CD14-positive monocyte (primary cell): ENCODE data around the gene CAMK1D. TPM values are rescaled to one million over a fixed set of nuclear protein-coding genes. Genes with fewer than 3 reads are reported as not detected.

Experiments
- DNase-seq, 3 donors: peaks; one replicate each; pipeline ENCODE4 v3.0.0-alpha.2; 2011 to 2022
- H2AFZ ChIP-seq: 2 replicates; pipeline ENCODE4 v1.6.0; 2012; ENCODE audit warnings: mild to moderate bottlenecking, low read depth, low read length, inconsistent platforms; ENCODE audit not compliant: insufficient read depth, poor library complexity, severe bottlenecking
- H3K27ac ChIP-seq, 2 donors: 1 replicate in 1 of 2; 2 replicates in 1 of 2; pipeline ENCODE4 v1.5.1; 2012 to 2013; ENCODE audit warnings: low read length in 2 of 2, control low read depth in 1 of 2, inconsistent platforms in 1 of 2, low read depth in 1 of 2, mild to moderate bottlenecking in 1 of 2
- H3K27me3 ChIP-seq, 2 donors: one replicate each; pipeline versions ENCODE4 v1.6.0 to v1.6.1; 2011 to 2013; ENCODE audit warnings: low read length in 2 of 2; ENCODE audit not compliant: control insufficient read depth in 2 of 2, insufficient read depth in 2 of 2
- H3K36me3 ChIP-seq, 2 donors: replicated peaks in 1 of 2; 1 replicate in 1 of 2; 2 replicates in 1 of 2; pipeline versions ENCODE4 v1.5.1 to v1.6.1; 2012 to 2013; ENCODE audit warnings: low read length in 2 of 2, control low read depth in 1 of 2, inconsistent platforms in 1 of 2, mild to moderate bottlenecking in 1 of 2; ENCODE audit not compliant: insufficient read depth in 2 of 2, control insufficient read depth in 1 of 2
- H3K4me1 ChIP-seq, 2 donors: 1 replicate in 1 of 2; 2 replicates in 1 of 2; pipeline versions ENCODE4 v1.5.1 to v1.6.1; 2012 to 2013; ENCODE audit warnings: low read length in 2 of 2, control low read depth in 1 of 2, inconsistent platforms in 1 of 2, mild to moderate bottlenecking in 1 of 2, moderate library complexity in 1 of 2; ENCODE audit not compliant: insufficient read depth in 2 of 2, control insufficient read depth in 1 of 2
- H3K4me2 ChIP-seq: replicated peaks from 2 replicates; pipeline ENCODE3; 2012; ENCODE audit warnings: low read length, moderate library complexity, mild to moderate bottlenecking; ENCODE audit not compliant: poor library complexity, severe bottlenecking; ENCODE audit errors: extremely low read depth
- H3K4me3 ChIP-seq, 3 experiments: fragments of 200-600 bp in 1 of 3; sonication (generic) in 1 of 3; replicated peaks in 1 of 3; 1 replicate in 2 of 3; 2 replicates in 1 of 3; pipeline ENCODE4 v1.5.1; 2011 to 2013; ENCODE audit warnings: low read length in 3 of 3, mild to moderate bottlenecking in 3 of 3, control low read depth in 2 of 3, low read depth in 2 of 3, inconsistent platforms in 1 of 3, moderate library complexity in 1 of 3
- H3K79me2 ChIP-seq: 2 replicates; pipeline ENCODE4 v1.6.0; 2012; ENCODE audit warnings: mild to moderate bottlenecking, control low read depth, inconsistent platforms, low read length, moderate library complexity; ENCODE audit not compliant: insufficient read depth
- H3K9ac ChIP-seq: 2 replicates; pipeline ENCODE4 v1.6.0; 2017; ENCODE audit warnings: low read length, mild to moderate bottlenecking; ENCODE audit not compliant: insufficient read depth, poor library complexity, severe bottlenecking
- H3K9me3 ChIP-seq, 2 donors: replicated peaks in 1 of 2; 1 replicate in 1 of 2; 2 replicates in 1 of 2; pipeline versions ENCODE4 v1.5.1 to v1.6.1; 2012 to 2013; ENCODE audit warnings: low read length in 2 of 2, control low read depth in 1 of 2; ENCODE audit not compliant: control insufficient read depth in 1 of 2, insufficient read depth in 1 of 2
- H4K20me1 ChIP-seq: 2 replicates; pipeline ENCODE4 v1.6.0; 2012; ENCODE audit warnings: mild to moderate bottlenecking, low read length, control low read depth, moderate library complexity; ENCODE audit not compliant: insufficient read depth
- H3K27ac Mint-ChIP-seq, 7 donors: one replicate each; pipeline ENCODE4 v1.8.0; 2020; ENCODE audit warnings: mild to moderate bottlenecking in 7 of 7, mixed read lengths in 7 of 7, moderate library complexity in 6 of 7, inconsistent platforms in 2 of 7
- H3K27me3 Mint-ChIP-seq, 3 donors: one replicate each; pipeline ENCODE4 v1.8.0; 2021 to 2022; ENCODE audit warnings: low read depth in 3 of 3, mild to moderate bottlenecking in 3 of 3, mixed read lengths in 3 of 3, moderate library complexity in 3 of 3, inconsistent platforms in 1 of 3
- H3K36me3 Mint-ChIP-seq, 2 donors: one replicate each; pipeline ENCODE4 v1.8.0; 2020; ENCODE audit warnings: mixed read lengths in 2 of 2, inconsistent platforms in 1 of 2, mild to moderate bottlenecking in 1 of 2
- H3K4me1 Mint-ChIP-seq: one replicate; pipeline ENCODE4 v1.8.0; 2020; ENCODE audit warnings: mild to moderate bottlenecking, mixed read lengths
- H3K4me3 Mint-ChIP-seq, 2 donors: one replicate each; pipeline ENCODE4 v1.8.0; 2020; ENCODE audit warnings: mild to moderate bottlenecking in 2 of 2, mixed read lengths in 2 of 2, moderate library complexity in 1 of 2
- H3K9me3 Mint-ChIP-seq, 7 donors: one replicate each; pipeline ENCODE4 v1.8.0; 2020 to 2022; ENCODE audit warnings: mixed read lengths in 7 of 7, mild to moderate bottlenecking in 6 of 7, moderate library complexity in 6 of 7, inconsistent platforms in 2 of 7
- WGBS: methylation state at CpG from one replicate; pipeline ENCODE4 v1.1.5; 2013; ENCODE audit warnings: missing lambda C conversion rate; ENCODE audit not compliant: insufficient coverage; 5-methylcytosine and 5-hydroxymethylcytosine counted together
- intact Hi-C, 2 donors: fragments of 100-400 bp; cut with micrococcal nuclease; formaldehyde crosslinking; loops; one replicate each; pipeline versions ENCODE4 v1.15.0 to v1.15.1; 2023
- polyA plus RNA-seq, 3 donors: library from polyadenylated mRNA; depleted of rRNA in 1 of 3; unstranded in 2 of 3; stranded (reverse) in 1 of 3; fragments of 300-500 nt in 2 of 3; fragments of >200 nt in 1 of 3; fragmentation: Illumina TruSeq in 2 of 3; gene quantifications; 1 replicate in 2 of 3; 2 replicates in 1 of 3; pipeline ENCODE4 v1.2.3, GENCODE V29; 2012 to 2021
- TF ChIP-seq, protein P1 (sequence below): fragments of 200-600 bp; IDR thresholded peaks from one replicate; pipeline ENCODE4 v1.8.0; 2022; ENCODE audit warnings: antibody characterized with exemption, mild to moderate bottlenecking

Gene CAMK1D
- polyA plus RNA-seq, 3 donors = 6.7 to 11.8 (median 7.1) TPM

- peaks cover 48% of the 10 kb centered on the region for H4K20me1 ChIP-seq
- H3K79me2 ChIP-seq = no peaks in the 10 kb centered on the region
- H3K36me3 ChIP-seq = no peaks in the 10 kb centered on the region
- Mint-ChIP-seq H3K4me3 (no peak overlapping the region), H3K4me1 (peaks cover 7% of the 10 kb centered on the region), H3K27ac (no peak overlapping the region), H3K36me3 (no peaks in the 10 kb centered on the region), H3K9me3 (peaks cover 0 to 6% (median under 1%) of the 10 kb centered on the region in 7 donors), H3K27me3 (peaks cover 0 to 5% (median 0%) of the 10 kb centered on the region in 3 donors)
- H3K4me1 ChIP-seq = peaks cover 4 to 5% of the 10 kb centered on the region in 2 donors
- no peak overlapping the region for H3K4me2 ChIP-seq
- intact Hi-C loops = no loop called here
- H3K27ac ChIP-seq = no peak overlapping the region
- H3K27me3 ChIP-seq = no peaks in the 10 kb centered on the region
- no peak for DNase-seq
- no CpG with 5 or more reads among the region's 4 CpGs for WGBS
- no peak overlapping the region for H3K4me3 ChIP-seq
- TF ChIP-seq, protein P1, sequence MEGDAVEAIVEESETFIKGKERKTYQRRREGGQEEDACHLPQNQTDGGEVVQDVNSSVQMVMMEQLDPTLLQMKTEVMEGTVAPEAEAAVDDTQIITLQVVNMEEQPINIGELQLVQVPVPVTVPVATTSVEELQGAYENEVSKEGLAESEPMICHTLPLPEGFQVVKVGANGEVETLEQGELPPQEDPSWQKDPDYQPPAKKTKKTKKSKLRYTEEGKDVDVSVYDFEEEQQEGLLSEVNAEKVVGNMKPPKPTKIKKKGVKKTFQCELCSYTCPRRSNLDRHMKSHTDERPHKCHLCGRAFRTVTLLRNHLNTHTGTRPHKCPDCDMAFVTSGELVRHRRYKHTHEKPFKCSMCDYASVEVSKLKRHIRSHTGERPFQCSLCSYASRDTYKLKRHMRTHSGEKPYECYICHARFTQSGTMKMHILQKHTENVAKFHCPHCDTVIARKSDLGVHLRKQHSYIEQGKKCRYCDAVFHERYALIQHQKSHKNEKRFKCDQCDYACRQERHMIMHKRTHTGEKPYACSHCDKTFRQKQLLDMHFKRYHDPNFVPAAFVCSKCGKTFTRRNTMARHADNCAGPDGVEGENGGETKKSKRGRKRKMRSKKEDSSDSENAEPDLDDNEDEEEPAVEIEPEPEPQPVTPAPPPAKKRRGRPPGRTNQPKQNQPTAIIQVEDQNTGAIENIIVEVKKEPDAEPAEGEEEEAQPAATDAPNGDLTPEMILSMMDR = no peak
- H3K9me3 ChIP-seq = no peaks in the 10 kb centered on the region
- no peak overlapping the region for H3K9ac ChIP-seq
- H2AFZ ChIP-seq = no peak overlapping the region
Measured at GRCh38 chr10:12600652-12601051, 251.3 kb downstream of the CAMK1D start.

DNA sequence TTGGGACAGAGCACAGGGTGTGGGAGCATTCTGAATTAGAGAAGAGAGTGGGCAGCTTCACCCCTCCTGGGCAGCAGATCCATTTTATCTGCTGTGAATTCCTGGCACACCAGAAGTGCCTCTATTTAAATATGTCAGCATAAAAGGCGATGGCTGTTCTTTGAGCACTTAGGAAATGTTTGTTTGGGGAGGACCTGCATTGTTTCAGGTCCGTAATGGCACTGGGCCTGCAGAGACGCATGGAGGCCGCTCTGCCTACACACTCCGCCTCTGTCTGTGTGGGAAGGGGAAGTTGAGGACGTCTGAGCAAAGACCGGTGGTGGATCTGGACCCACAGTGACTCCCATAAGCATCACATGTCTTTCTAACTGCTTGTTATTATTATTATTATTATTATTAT is 253.2 kb downstream of the CAMK1D start:
- Histone ChIP-seq H3K4me1 (peaks cover 11 to 13% of the 10 kb centered on the region in 2 donors), H3K4me2 (no peak overlapping the region), H3K36me3 (no peaks in the 10 kb centered on the region), H3K9me3 (no peaks in the 10 kb centered on the region), H4K20me1 (peaks cover 56% of the 10 kb centered on the region), H3K4me3 (no peak overlapping the region), H3K27me3 (no peaks in the 10 kb centered on the region), H2AFZ (no peak overlapping the region), H3K27ac (no peak overlapping the region), H3K79me2 (no peaks in the 10 kb centered on the region), H3K9ac (no peak overlapping the region)
- no peak for DNase-seq
- peaks cover 16% of the 10 kb centered on the region for H3K4me1 Mint-ChIP-seq
- WGBS = 93% methylated on average over 3 of the region's 7 CpGs
- intact Hi-C loops = no loop called here
- no peak overlapping the region for H3K4me3 Mint-ChIP-seq
- H3K27ac Mint-ChIP-seq = peak overlapping the region in 1 of 7 donors; percentile 21
- H3K27me3 Mint-ChIP-seq = peaks cover 0 to 4% (median 0%) of the 10 kb centered on the region in 3 donors
- peaks cover 0 to 2% (median 0%) of the 10 kb centered on the region in 7 donors for H3K9me3 Mint-ChIP-seq
- TF ChIP-seq, protein P1 = no peak
- no peaks in the 10 kb centered on the region for H3K36me3 Mint-ChIP-seq
